IMR-90 (cell line): ENCODE results near the gene MATK.

Experiments used
- RFX5 ChIP-seq: IDR thresholded peaks from 2 replicates; pipeline ENCODE4 v1.8.0; 2012; ENCODE audit warnings: low read depth, mild to moderate bottlenecking, low read length, moderate library complexity
- TF ChIP-seq, protein P1 (sequence below): conservative IDR thresholded peaks from 2 replicates; pipeline ENCODE4 v1.5.1; 2012; ENCODE audit warnings: mild to moderate bottlenecking, low read depth, low read length, improper control_type of control experiment

DNA sequence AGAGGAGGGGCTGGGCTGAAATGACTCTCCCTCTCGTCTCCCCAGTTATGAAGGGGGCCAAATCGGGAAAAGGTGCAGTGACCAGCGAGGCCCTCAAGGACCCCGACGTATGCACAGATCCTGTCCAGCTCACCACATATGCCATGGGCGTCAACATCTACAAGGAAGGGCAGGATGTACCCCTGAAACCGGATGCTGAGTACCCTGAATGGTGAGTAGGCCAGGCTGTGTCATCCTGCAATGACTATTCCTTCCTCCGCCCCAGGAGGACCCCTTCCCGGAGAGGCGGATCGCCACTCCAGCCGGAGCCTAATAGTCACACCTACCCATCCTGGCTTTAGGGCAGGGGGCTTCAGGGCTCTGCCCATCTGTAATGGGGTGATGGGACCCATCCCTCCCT lies 21.1 kb downstream of the MATK start:
- TF ChIP-seq, protein P1, sequence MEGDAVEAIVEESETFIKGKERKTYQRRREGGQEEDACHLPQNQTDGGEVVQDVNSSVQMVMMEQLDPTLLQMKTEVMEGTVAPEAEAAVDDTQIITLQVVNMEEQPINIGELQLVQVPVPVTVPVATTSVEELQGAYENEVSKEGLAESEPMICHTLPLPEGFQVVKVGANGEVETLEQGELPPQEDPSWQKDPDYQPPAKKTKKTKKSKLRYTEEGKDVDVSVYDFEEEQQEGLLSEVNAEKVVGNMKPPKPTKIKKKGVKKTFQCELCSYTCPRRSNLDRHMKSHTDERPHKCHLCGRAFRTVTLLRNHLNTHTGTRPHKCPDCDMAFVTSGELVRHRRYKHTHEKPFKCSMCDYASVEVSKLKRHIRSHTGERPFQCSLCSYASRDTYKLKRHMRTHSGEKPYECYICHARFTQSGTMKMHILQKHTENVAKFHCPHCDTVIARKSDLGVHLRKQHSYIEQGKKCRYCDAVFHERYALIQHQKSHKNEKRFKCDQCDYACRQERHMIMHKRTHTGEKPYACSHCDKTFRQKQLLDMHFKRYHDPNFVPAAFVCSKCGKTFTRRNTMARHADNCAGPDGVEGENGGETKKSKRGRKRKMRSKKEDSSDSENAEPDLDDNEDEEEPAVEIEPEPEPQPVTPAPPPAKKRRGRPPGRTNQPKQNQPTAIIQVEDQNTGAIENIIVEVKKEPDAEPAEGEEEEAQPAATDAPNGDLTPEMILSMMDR = no peak
- TF ChIP-seq RFX5 = no peak
